HFFc6 (cell line): ENCODE results near the gene DOHH. TPM values are rescaled to one million over a fixed set of nuclear protein-coding genes. Genes with fewer than 3 reads are reported as not detected.
"Not testable (repeated sequence)": the region's sequence is repeated elsewhere in the genome, so short reads cannot be mapped to it uniquely, and the experiment has no call there.

Experiments
- DNase-seq: peaks from one replicate; pipeline ENCODE4 v3.0.0-alpha.2; 2018
- H3K27ac Mint-ChIP-seq: 2 replicates; pipeline ENCODE4 v1.8.0; 2020; ENCODE audit warnings: mild to moderate bottlenecking, mixed read lengths
- H3K27me3 Mint-ChIP-seq: 2 replicates; pipeline ENCODE4 v1.8.0; 2021; ENCODE audit warnings: mild to moderate bottlenecking, moderate library complexity, mixed read lengths; ENCODE audit not compliant: insufficient read depth
- H3K36me3 Mint-ChIP-seq: 2 replicates; pipeline ENCODE4 v1.8.0; 2021; ENCODE audit warnings: low read depth, mixed read lengths
- H3K4me1 Mint-ChIP-seq: 2 replicates; pipeline ENCODE4 v1.8.0; 2020; ENCODE audit warnings: low read depth, mixed read lengths
- H3K4me3 Mint-ChIP-seq: 2 replicates; pipeline ENCODE4 v1.8.0; 2020; ENCODE audit warnings: mild to moderate bottlenecking, moderate library complexity, mixed read lengths
- H3K9me3 Mint-ChIP-seq: 2 replicates; pipeline ENCODE4 v1.8.0; 2020; ENCODE audit warnings: mild to moderate bottlenecking, mixed read lengths
- total RNA-seq, 6 experiments: library from RNA; stranded (reverse); fragmentation: NEBNext Ultra II Directional; extraction: Animal tissue kit (Norgen Biotek cat#: 25700); gene quantifications; 2 replicates in 1 of 6; 3 replicates in 5 of 6; pipeline ENCODE4 v1.2.3, GENCODE V29; 2021
- TF ChIP-seq, protein P1 (sequence below): fragments of 200-600 bp; sonication (generic); IDR thresholded peaks from 2 replicates; pipeline ENCODE4 v1.5.0; 2021; ENCODE audit warnings: antibody characterized with exemption, mild to moderate bottlenecking

Gene DOHH
- total RNA-seq, 6 experiments from 2014 or later, result 14.3 to 20.4 (median 17.0) TPM

DNA sequence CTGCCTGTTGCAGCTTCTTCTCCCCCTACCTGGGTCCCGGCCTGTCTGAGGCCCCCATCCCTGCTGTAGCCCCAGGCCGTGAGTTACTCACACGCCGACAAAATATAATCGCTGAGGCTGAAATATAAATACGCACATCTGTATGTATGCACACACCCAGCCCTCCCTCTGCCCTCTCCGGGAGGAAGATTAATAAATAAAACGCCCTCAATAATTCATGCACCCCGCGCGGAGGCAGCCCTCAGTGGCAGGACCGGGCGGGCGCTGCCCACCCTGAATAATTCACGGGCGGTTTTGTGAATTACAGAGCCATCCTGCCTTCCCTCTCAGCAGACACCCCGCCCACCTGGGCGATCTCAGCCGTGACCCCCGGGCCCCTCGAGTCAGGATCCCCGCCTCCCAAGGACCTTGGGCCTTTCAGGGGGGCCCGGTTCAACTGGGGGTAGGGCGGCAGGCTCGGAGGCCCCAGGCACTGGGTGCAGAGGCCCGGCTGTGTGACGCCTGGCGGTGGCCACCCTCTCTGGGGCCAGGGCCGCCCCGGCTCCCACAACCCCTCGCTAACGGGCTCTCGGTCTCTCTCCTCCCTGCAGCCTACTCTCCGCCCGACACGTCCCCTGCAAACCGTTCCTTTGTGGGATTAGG lies 44.4 kb downstream of the DOHH start:
- Mint-ChIP-seq H3K4me3 (no peak overlapping the region), H3K27me3 (peaks cover 18% of the 10 kb centered on the region), H3K27ac (no peak overlapping the region), H3K4me1 (peaks cover 30% of the 10 kb centered on the region), H3K36me3 (peaks cover 4% of the 10 kb centered on the region; the same call in 1 of the 2 replicates), H3K9me3 (no peaks in the 10 kb centered on the region)
- TF ChIP-seq, protein P1, sequence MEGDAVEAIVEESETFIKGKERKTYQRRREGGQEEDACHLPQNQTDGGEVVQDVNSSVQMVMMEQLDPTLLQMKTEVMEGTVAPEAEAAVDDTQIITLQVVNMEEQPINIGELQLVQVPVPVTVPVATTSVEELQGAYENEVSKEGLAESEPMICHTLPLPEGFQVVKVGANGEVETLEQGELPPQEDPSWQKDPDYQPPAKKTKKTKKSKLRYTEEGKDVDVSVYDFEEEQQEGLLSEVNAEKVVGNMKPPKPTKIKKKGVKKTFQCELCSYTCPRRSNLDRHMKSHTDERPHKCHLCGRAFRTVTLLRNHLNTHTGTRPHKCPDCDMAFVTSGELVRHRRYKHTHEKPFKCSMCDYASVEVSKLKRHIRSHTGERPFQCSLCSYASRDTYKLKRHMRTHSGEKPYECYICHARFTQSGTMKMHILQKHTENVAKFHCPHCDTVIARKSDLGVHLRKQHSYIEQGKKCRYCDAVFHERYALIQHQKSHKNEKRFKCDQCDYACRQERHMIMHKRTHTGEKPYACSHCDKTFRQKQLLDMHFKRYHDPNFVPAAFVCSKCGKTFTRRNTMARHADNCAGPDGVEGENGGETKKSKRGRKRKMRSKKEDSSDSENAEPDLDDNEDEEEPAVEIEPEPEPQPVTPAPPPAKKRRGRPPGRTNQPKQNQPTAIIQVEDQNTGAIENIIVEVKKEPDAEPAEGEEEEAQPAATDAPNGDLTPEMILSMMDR, result no peak
- no peak for DNase-seq

DNA sequence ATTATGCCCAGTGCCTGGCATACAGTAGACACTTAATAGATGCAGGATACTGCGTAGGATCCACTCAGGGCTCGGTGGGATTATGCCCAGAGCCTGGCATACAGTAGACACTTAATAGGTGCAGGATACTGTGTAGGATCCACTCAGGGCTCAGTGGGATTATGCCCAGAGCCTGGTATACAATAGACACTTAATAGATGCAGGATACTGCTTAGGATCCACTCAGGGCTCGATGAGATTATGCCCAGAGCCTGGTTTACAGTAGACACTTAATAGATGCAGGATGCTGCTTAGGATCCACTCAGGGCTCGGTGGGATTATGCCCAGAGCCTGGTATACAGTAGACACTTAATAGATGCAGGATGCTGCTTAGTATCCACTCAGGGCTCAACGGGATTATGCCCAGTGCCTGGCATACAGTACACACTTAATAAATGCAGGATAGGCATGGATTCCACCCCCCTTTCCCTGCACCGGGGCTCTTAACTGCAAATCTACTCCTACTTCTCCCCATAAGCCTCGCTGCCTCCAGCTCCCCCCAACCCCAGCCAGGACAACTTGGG lies 45.0 kb downstream of the DOHH start:
- H3K27ac Mint-ChIP-seq, result no peak overlapping the region
- H3K4me3 Mint-ChIP-seq, result no peak overlapping the region

DNA sequence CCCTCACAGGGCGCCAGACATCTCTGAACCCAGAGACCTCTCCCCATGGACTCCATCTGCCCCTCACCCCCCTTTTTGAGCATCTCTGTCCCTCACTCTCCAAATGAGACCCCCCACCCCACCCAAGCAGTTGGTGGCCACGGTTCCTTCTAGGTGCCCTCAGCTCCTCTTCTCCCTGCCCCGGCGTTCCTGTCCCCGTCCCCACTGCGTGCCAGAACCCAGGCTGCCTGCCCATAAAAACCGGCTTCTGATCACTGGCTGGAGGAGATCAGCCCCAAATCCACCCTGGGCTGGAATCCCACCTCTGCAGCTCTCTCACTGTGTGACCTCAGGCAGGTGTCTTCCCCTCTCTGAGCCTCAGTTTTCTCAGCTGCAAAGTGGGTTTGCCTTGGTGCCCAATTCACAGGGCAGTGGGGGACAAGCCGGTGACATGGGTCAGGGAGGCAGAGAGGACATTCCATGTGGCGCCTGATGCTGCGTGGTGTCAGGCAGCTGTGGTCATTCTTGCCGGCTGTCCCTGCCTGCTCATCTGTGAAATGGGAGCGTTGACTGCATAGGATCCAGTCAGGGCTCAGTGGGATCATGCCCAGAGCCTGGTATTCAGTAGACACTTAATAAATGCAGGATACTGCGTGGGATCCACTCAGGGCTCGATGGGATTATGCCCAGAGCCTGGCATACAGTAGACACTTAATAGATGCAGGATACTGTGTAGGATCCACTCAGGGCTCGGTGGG lies 45.6 kb downstream of the DOHH start:
- peaks cover 5% of the 10 kb centered on the region; the same call in 1 of the 2 replicates for H3K36me3 Mint-ChIP-seq
- H3K27ac Mint-ChIP-seq, result peak overlapping the region; percentile 45; the same call in 1 of the 2 replicates
- peaks cover 17% of the 10 kb centered on the region for H3K27me3 Mint-ChIP-seq
- TF ChIP-seq, protein P1, result no peak
- H3K9me3 Mint-ChIP-seq, result no peaks in the 10 kb centered on the region
- peaks cover 38% of the 10 kb centered on the region for H3K4me1 Mint-ChIP-seq
- no peak overlapping the region for H3K4me3 Mint-ChIP-seq
- DNase-seq, result no peak

More for the DNA sequence above, 45.0 kb downstream of the DOHH start:
- DNase-seq, result no peak
- no peaks in the 10 kb centered on the region for H3K9me3 Mint-ChIP-seq
- TF ChIP-seq, protein P1, result no peak
- peaks cover 36% of the 10 kb centered on the region for H3K4me1 Mint-ChIP-seq
- peaks cover 21% of the 10 kb centered on the region for H3K27me3 Mint-ChIP-seq
- H3K36me3 Mint-ChIP-seq, result peaks cover 7% of the 10 kb centered on the region; the same call in 1 of the 2 replicates

DNA sequence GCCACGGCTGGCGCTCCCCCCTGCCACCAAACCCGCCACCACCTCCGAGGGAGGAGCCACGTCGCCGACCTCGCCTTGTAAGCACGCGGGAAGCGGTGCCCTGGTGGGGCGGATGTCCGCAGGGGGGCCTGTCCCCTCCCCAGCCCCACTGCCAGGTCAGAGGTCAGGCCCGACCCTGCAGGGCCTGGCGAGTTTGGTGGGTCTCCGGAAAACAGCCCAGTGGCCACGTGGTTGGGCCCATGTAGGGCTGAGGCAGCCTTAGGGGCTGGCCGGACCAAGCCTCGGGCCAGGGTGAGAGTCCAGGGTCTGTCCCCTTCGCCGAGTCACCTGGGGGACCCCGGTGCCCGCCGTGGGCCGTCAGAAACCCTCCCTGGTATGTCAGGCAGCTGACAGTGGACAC lies 46.6 kb downstream of the DOHH start:
- Mint-ChIP-seq H3K9me3 (no peaks in the 10 kb centered on the region), H3K36me3 (peaks cover 5% of the 10 kb centered on the region; the same call in 1 of the 2 replicates), H3K27ac (0 out of 2 replicates have a peak overlapping the region, but pooled peaks have one; percentile 45), H3K4me1 (peaks cover 29% of the 10 kb centered on the region), H3K4me3 (no peak overlapping the region), H3K27me3 (peaks cover 17% of the 10 kb centered on the region)
- no peak for DNase-seq
- TF ChIP-seq, protein P1, result no peak

DNA sequence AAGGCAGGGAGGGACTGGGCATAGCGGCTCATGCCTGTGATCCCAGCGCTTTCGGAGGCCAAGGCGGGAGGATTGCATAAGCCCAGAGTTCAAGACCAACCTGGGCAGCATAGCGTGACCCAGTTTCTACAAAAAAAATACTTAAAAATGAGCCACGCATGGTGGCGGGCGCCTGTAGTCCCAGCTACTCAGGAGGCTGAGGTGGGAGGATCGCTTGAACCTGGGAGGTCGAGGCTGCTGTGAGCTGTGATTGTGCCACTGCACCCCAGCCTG lies 47.6 kb downstream of the DOHH start:
- Mint-ChIP-seq H3K27me3 (peaks cover 15% of the 10 kb centered on the region), H3K27ac (peak overlapping the region; percentile 99; the same call in 1 of the 2 replicates), H3K4me1 (peaks cover 23% of the 10 kb centered on the region)
- not testable (repeated sequence) for H3K4me3 Mint-ChIP-seq, H3K36me3 Mint-ChIP-seq, DNase-seq, H3K9me3 Mint-ChIP-seq
